ENCODE data around the gene BATF2.
"Not testable (repeated sequence)": the region's sequence is repeated elsewhere in the genome, so short reads cannot be mapped to it uniquely, and the experiment has no call there.

Gene BATF2

DNA sequence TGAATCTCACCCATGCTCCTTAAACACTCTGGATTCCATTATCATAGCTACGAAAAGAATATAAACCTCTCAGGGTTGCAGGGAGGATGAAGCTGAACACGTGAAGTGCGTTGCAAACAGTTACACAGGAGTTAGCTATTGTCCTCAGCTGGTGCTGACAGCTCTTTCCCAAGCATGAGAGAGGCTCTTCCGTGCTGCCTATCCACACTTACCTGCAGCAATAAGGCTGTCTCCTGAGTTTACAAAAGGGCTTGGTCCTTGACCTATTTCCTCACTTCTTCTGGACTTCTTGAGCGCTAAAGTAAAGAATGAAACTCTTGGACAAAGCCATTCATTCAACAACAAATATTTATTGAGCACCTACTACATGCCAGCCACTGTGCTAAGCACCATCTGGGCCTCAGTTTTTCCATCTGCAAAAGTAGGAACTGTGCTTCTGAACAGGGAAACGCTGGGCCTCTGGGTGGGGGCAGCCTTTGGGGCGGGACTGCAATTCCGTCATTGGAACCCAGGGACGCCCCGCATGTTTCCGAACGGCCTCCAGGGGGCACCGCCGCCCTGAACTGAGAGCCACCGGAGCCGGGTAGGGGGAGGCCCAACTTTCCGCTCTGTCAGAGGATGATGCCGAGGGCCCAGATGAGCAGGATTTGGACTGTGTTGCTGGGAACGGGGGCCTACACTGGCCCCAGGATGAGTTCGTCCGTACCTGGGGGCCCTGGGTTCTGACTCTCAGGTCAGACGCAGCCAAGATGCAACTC is 16.5 kb upstream of the BATF2 start:
- DNase-seq = peak; percentile 90

DNA sequence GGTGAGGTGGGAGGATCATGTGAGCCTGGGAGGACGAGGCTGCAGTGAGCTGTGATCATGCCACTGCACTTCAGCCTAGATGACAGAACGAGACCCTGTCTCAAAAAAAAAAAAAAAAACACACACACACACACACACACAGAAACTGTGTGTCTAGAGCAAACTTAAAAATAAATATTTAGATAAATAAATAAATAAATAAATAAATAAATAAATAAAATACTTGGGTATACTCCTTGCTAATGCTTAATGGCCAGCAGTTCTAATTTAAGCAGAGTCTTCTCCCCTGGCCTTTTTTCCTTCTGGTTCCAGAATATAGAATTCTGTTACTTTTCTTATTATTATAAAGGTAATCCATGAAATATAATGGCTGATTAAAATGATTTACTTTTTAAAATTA is 12.1 kb upstream of the BATF2 start:
- DNase-seq = no peak

DNA sequence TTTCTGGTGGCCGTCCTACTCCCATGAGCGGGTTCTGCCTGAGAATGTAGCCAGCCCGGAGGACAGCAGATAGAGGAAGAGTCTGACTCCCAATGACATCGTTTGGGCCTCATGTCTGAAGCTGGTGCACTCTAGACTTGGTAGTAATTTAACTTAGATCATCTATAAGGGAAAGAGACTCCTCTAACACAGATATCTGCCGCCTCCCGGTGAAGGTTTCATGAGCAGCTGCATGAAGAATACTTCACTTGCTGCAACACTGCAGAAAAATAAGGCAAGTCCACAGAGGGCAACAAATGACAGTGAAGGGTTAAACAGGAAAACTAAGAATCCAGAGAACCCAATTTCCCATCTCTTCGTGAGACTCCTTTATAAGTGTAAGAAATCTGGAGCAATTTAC is 11.2 kb upstream of the BATF2 start:
- no peak for DNase-seq

GRCh38 chr11:65003968-65004367 is 7.2 kb upstream of the BATF2 start:
- DNase-seq = not testable (repeated sequence)

- no peak for DNase-seq
Measured at GRCh38 chr11:65003282-65003681, 6.5 kb upstream of the BATF2 start.

- no peak for DNase-seq
Measured at GRCh38 chr11:65002706-65003105, 5.9 kb upstream of the BATF2 start.

DNA sequence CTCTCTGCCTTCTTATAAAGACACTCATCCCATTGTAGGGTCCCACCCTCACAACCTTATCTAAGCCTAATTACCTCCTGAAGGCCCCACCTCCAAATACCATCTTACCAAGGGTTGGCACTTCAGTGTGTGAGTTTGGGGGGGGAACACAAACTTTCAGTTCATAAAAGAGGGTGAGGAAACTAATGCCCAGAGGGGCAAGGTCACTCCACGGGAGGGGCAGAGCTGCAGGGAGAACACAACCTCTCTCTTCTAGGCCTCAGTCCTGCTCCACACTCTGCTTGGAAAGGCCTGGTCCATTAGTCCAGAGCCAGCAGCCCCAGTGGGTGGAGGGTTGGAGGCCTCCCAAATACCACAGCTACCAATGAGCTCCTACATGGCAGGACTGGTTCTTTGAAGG is 2.7 kb upstream of the BATF2 start:
- no peak for DNase-seq

GRCh38 chr11:64998690-64999431 is 2.1 kb upstream of the BATF2 start:
- no peak for DNase-seq

GRCh38 chr11:64998141-64998540 is 1.4 kb upstream of the BATF2 start:
- no peak for DNase-seq

DNA sequence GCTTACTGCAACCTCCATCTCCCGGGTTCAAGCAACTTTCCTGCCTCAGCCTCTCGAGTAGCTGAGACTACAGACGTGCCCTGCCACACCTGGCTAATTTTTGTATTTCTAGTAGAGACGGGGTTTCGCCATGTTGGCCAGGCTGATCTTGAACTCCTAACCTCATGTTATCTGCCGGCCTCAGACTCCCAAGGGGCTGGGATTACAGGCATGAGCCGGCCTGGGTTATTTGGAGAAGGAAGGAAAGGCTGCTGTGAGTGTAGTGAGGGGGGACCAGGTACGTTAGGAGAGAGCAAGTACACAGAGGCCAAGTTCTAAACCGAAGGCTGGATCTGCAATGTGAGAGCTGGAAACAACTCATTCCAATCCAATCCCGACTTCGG is 453 bp downstream of the BATF2 start:
- no peak for DNase-seq

- DNase-seq = no peak
Measured at GRCh38 chr11:64994318-64994717, 2.5 kb downstream of the BATF2 start.

DNA sequence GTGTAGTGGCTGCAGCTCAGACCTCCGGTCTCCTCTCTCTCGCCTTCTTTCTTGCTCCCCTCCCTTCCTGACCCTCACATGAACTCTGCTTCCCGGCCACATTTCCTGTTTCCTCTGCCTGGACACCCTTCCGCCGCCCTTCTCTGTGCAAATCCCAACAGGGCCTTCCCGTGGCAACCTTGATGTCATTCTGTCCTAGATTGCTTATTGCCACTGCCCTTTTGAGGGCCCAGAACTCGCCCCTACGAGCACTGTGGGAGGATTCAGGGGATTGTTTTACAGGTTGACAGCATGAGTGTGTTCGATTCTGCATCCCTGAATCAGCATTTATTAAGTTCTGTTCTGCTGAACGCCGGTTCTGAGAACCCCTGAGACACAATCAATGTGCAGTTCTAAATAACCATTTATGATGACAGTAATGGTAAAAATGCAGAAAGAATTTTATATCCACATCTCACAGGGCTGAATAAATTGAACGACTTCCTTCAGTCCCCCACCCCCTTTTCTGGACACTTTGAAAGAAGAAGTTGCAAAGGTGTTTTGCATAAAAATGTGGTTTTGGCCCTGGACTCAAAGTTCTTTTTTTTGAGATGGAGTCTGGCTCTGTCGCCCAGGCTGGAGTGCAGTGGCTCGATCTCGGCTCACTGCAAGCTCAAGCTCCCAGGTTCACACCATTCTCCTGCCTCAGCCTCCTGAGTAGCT is 6.4 kb downstream of the BATF2 start:
- DNase-seq = no peak

DNA sequence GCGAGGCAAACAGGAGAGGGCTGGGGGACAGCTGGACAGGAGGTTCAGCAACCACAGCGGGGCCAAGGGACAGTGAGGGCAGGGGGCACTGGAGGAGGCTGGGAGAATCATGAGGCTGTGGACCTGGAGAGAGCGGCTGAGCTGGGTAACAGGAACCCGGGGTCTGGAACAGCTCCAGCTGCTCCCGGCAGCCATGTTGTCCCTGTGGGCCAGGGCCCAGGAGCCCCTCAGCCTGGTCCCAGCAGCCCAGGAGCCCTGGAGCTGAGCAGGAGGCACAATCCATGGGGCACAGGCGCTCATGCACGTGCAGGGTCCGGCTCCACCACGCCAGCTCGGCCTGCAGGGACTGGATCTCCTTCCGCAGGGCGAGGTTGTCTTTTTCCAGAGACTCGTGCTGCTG is 7.4 kb downstream of the BATF2 start:
- no peak for DNase-seq

DNA sequence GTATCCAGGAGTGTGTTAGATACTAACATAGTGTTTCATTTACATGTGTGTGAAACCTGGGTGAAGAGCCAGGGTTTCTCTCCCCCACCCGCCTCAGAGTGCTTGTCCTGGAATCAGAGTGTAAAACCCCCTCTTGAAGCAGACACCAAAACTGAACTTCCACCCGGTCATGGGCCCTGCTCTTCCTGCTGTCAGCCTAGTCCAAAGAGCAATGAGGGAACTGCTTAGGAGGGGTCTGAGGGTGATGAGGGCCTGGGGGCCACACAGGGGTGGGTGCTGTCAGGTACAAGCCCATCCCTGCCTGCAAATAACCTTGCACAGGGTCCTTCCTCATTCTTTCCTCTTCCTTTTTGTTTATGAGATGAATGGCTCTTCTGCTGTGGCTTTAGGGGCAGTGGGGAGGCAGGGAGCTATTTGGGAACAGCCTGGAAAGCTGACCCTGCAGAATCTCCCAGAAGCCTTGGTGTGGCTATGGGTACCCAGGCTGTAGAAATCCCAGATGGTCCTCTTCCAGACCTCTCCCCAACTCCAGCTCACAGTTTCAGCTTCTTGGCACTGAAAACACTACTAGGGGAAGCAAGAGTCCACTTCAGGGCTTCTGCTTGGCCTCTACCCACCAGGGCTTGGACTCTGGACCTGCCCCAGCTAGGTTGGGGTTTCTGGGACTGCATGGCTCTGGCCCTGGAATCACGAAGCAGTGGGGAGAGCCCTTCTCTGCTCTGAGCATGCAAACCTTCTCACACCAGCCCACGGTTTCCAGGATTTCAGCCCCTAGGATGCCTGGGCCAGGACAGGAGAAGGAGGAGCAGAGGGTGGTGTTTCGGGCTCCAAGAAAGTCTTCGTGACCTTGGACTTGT is 8.5 kb downstream of the BATF2 start:
- DNase-seq = no peak

- DNase-seq = not testable (repeated sequence)
Measured at GRCh38 chr11:64983339-64983738, 13.4 kb downstream of the BATF2 start.

DNA sequence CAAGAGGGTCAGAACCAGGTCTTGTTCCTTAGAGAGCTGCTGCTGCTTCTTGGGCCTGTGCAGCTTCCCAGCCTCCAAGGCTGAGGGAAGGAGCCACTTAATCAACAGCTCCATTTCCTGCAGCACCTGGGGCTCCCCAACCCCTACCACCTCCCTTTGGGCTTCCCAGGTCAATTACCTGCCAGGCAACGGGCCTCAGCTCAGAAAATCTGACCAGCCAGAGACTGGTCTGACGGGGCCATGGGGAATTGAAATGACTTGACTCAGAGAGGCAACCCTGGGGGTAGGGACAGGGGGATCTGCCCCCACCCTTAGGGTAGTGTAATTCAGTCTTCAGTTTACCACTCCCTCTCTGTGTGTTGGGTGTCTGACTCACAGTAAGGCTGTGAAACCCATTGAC is 20.1 kb downstream of the BATF2 start:
- no peak for DNase-seq

DNA sequence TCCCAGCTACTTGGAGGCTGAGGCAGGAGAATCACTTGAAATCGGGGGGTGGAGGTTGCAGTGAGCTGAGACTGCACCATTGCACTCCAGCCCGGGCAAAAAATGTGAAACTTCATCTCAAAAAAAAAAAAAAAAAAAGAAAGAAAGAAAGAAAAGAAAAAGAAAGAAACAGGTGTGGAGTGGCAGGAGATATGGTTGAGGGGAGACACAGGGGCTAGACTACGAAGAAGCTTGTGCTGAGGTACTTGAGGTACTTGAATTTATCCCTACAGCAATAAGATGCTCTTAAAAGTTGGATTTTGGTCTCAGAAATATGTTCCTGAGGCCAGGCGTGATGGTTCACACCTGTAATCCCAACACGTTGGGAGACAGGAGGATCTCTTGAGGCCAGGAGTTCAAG is 22.6 kb downstream of the BATF2 start:
- DNase-seq = no peak

- peak; percentile 64 for DNase-seq
Measured at GRCh38 chr11:64971421-64972233, 25.1 kb downstream of the BATF2 start, which contains the start of gene MAJIN. MAJIN (minus strand) TSS chr11:64972108; CDS start chr11:64959405, 12,703 bp downstream.

DNA sequence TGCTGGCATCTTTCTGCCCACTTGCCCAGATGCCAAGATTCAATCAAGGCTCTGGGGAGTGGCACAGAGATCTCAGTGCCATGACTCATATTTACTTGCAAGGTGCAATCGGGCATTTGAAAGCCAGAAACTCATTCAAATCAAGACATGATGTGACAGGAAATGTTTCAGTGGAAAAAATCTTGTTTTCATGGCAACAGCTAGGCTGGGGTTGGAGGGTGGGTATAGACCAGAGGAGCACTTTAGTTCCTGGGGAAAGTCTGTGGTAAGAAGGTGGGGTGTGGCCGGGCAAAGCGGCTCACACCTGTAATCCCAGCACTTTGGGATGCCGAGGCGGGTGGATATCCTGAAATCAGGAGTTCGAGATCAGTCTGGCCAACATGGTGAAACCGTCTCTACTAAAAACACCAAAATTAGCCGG is 26.0 kb downstream of the BATF2 start:
- no peak for DNase-seq

DNA sequence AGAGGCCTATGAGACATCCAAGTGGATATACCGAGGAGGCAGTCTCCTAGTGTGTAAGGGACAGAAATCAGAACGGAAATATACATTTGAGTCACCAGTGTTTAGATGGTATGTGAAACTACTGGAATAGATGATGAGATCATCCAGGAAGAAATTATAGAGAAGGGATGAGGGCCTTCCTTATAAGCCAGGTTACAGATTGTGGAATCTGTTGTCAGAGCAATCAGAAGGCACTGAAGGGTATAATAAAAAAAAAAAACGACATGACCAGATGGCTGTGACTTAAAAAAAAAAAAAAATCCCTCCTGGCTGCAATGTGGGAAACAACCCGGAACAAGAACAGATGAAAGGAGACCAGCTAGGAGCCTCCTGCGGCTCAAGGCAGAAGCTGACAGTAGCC is 27.6 kb downstream of the BATF2 start:
- DNase-seq = no peak

DNA sequence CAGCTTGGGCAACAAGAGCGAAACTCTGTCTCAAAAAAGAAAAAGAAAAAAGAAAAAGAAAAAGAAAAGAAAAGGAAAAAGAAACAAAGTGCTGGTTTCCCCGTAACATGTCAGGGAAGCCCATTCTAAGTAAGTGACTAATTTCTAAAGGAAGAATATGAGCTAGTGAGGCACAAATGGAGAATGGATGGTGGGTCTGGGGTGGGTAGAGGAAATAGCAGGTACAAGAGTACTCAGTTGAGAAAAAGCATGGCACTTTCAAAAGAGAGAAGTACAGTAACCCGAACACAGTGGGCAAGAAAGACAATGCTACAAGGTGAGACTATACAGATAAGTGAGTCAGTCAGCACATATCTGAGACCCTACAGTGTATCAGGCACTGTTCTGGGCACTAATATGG is 29.4 kb downstream of the BATF2 start:
- no peak for DNase-seq

DNA sequence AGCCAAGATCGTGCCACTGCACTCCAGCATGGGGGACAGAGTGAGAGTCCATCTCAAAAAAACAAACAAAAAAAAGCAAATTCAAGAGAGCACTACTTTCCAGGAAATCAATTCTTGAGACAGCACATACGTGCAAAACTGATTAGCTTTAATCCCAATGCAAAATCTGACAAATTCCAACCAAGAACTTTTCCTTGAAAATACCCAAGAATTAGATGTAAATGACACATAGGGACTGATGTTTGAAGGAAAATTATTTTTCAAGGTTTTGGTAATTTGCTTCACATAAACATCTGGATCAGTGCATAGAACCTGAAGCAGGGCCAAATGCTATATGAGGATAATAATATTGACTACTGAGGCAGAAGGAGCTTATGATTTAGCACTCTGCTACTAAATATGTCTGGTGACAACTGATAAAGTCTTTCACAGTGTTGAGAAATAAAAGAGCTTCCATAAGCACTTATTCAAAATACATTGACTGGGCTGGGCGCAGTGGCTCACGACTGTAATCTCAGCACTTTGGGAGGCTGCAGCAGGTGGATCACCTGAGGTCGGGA is 33.6 kb downstream of the BATF2 start:
- DNase-seq = no peak

Measured in midbrain (tissue), 1 donor.